GM19035 (cell line): ENCODE results near the gene TRAPPC3.

Experiments
- ATAC-seq: cut with Tn5 transposase; IDR thresholded peaks from one replicate; pipeline ENCODE4 v1.9.1; 2021; ENCODE audit not compliant: unreplicated experiment

TRAPPC3 gene

DNA sequence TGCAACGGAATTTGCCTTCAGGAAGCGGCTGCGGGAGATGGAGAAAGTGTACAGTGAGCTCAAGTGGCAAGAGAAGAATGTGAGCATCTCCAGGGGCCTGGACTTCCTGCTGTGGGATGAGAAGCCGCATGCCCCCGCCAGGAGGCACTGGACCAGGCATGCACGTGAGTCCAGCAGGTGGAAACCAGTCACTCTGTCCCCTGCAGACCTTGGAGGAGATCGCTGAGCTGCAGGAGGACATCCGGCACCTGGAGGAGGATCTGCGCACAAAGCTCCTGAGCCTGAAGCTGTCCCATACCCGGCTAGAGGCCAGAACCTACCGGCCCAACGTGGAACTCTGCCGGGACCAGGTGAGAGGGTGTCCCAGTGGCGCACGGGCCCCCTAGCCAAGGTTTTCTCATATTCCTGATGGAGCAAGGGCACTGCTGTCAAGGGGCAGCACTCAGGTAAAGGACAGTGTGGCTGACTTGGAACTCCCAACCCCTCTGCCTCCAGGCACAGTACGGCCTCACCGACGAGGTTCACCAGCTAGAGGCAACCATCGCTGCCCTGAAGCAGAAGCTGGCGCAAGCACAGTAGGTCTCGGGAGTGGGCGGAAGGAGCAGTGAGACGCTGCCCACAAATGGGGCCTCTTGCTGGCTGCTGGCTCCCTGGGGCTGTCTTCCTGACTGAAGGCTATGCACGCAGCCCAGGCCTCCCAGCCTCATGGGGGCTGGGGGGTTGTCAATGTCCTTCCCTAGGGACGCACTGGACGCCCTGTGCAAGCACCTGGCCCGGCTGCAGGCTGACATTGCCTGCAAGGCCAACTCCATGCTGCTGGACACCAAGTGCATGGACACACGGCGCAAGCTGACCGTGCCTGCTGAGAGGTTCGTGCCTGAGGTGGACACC, 61.8 kb downstream of the TRAPPC3 start:
- no peak for ATAC-seq
